HEK293 (cell line): ENCODE data around the gene ARHGDIA.

Experiments
- CTCF ChIA-PET: fragments of 350-600 bp; formaldehyde crosslinking; extraction: SDS; loops from one replicate; lab custom pipeline; 2021; ENCODE audit warnings: antibody characterized with exemption; lab: Yijun Ruan, JAX
- POLR2A ChIA-PET: fragments of 300-600 bp; formaldehyde crosslinking; extraction: SDS; loops from one replicate; lab custom pipeline; 2020; ENCODE audit warnings: antibody characterized with exemption, inconsistent platforms; lab: Yijun Ruan, JAX
- H3K27ac ChIP-seq: fragments of 200-500 bp; sonication (Bioruptor generic); 2 replicates; pipeline ENCODE4 v1.5.1; 2014; ENCODE audit warnings: low read depth, low read length, control low read depth, inconsistent platforms; ENCODE audit errors: extremely low read depth
- H3K36me3 ChIP-seq, 2 experiments: fragments of 200-500 bp in 1 of 2; sonication (Bioruptor generic) in 1 of 2; 1 replicate in 1 of 2; 2 replicates in 1 of 2; pipeline ENCODE4 v1.5.1; 2014 to 2017; ENCODE audit warnings: inconsistent platforms in 2 of 2, low read length in 2 of 2; ENCODE audit not compliant: control insufficient read depth in 2 of 2, insufficient read depth in 1 of 2
- H3K4me1 ChIP-seq: fragments of 200-500 bp; sonication (Bioruptor generic); 2 replicates; pipeline ENCODE4 v1.5.1; 2014; ENCODE audit warnings: mild to moderate bottlenecking, low read length, inconsistent platforms; ENCODE audit not compliant: control insufficient read depth, insufficient read depth
- H3K4me3 ChIP-seq: 2 replicates; pipeline ENCODE4 v1.5.1; 2011; ENCODE audit warnings: low read depth, mild to moderate bottlenecking, control low read depth, low read length, moderate library complexity
- H3K9me3 ChIP-seq: fragments of 200-500 bp; sonication (Bioruptor generic); 2 replicates; pipeline ENCODE4 v1.5.1; 2014; ENCODE audit warnings: low read depth, low read length, inconsistent platforms; ENCODE audit not compliant: control insufficient read depth, insufficient read depth
- CTCF ChIP-seq: fragments of 450-650 bp; formaldehyde crosslinking; IDR thresholded peaks from 2 replicates; pipeline ENCODE4 v1.5.1; 2016; ENCODE audit warnings: missing biosample characterization, missing genetic modification characterization
- GLIS2 ChIP-seq: fragments of 450-650 bp; formaldehyde crosslinking; IDR thresholded peaks from 2 replicates; pipeline ENCODE4 v1.5.1; 2016; ENCODE audit warnings: missing biosample characterization, missing genetic modification characterization
- HIC1 ChIP-seq: fragments of 450-650 bp; formaldehyde crosslinking; IDR thresholded peaks from 2 replicates; pipeline ENCODE4 v1.5.1; 2016; ENCODE audit warnings: missing biosample characterization, missing genetic modification characterization
- PRDM6 ChIP-seq: fragments of 450-650 bp; formaldehyde crosslinking; IDR thresholded peaks from 2 replicates; pipeline ENCODE4 v1.5.1; 2017; ENCODE audit warnings: missing biosample characterization, missing genetic modification characterization
- ZBTB8A ChIP-seq: fragments of 450-650 bp; formaldehyde crosslinking; IDR thresholded peaks from 2 replicates; pipeline ENCODE4 v1.5.1; 2016; ENCODE audit warnings: missing biosample characterization, missing genetic modification characterization
- ZFHX2 ChIP-seq: fragments of 450-650 bp; formaldehyde crosslinking; conservative IDR thresholded peaks from 2 replicates; pipeline ENCODE4 v1.5.1; 2016; ENCODE audit warnings: missing biosample characterization, missing genetic modification characterization
- ZIC2 ChIP-seq: fragments of 450-650 bp; formaldehyde crosslinking; IDR thresholded peaks from 2 replicates; pipeline ENCODE4 v1.5.1; 2016; ENCODE audit warnings: missing biosample characterization, missing genetic modification characterization
- ZNF18 ChIP-seq: fragments of 450-650 bp; formaldehyde crosslinking; IDR thresholded peaks from 2 replicates; pipeline ENCODE4 v1.5.1; 2016; ENCODE audit warnings: missing biosample characterization, missing genetic modification characterization
- ZNF19 ChIP-seq: fragments of 450-650 bp; formaldehyde crosslinking; IDR thresholded peaks from 2 replicates; pipeline ENCODE4; 2016; ENCODE audit warnings: missing biosample characterization, missing genetic modification characterization, low read depth
- ZNF26 ChIP-seq: fragments of 450-650 bp; formaldehyde crosslinking; IDR thresholded peaks from 2 replicates; pipeline ENCODE4 v1.5.1; 2016; ENCODE audit warnings: missing biosample characterization, missing genetic modification characterization
- ZNF449 ChIP-seq: fragments of 450-650 bp; formaldehyde crosslinking; IDR thresholded peaks from 2 replicates; pipeline ENCODE4 v1.5.1; 2017; ENCODE audit warnings: missing biosample characterization, mild to moderate bottlenecking, missing genetic modification characterization, moderate library complexity

ARHGDIA gene

GRCh38 chr17:81865358-81865732 lies 5.8 kb downstream of the ARHGDIA start:
- Histone ChIP-seq H3K4me1 (peaks cover 14% of the 10 kb centered on the region; the same call in 1 of the 2 replicates), H3K36me3 (peaks cover 12 to 75% of the 10 kb centered on the region in 2 experiments; a peak in 2 of 3 replicates), H3K4me3 (no peak overlapping the region), H3K27ac (peak overlapping the region; percentile 100), H3K9me3 (no peaks in the 10 kb centered on the region)
- CTCF ChIA-PET: interaction anchor here (0.6 to 1.8 kb wide), 2 partner anchors 48 to 131 kb away, joined by 3 to 4 read pairs; no protein-coding TSS in a partner anchor
- POLR2A ChIA-PET: interaction anchor here (0.7 to 2.5 kb wide), 7 partner anchors 23 to 181 kb away, joined by 3 to 14 read pairs (median 5); partner anchors contain the start of genes ALYREF, ANAPC11, ARL16 and HGS
- TF ChIP-seq ZIC2 (tag by site-specific recombination) (peak; percentile 34; the same call in 1 of the 2 replicates), ZNF449 (tag by site-specific recombination) (no peak)

GRCh38 chr17:81863833-81864768 lies 7.0 kb downstream of the ARHGDIA start:
- H3K27ac ChIP-seq: peak overlapping the region; percentile 26; the same call in 1 of the 2 replicates
- peaks cover 13% of the 10 kb centered on the region for H3K4me1 ChIP-seq
- peaks cover 12 to 70% of the 10 kb centered on the region in 2 experiments; a peak in 2 of 3 replicates for H3K36me3 ChIP-seq
- no peaks in the 10 kb centered on the region for H3K9me3 ChIP-seq
- H3K4me3 ChIP-seq: no peak overlapping the region
- ChIA-PET POLR2A (interaction anchor here (0.9 to 1.4 kb wide), 4 partner anchors 32 to 161 kb away, joined by 3 to 7 read pairs (median 5); partner anchors contain the start of genes CENPX, LRRC45 and MRPL12), CTCF (interaction anchor here (0.5 to 1.3 kb wide), 2 partner anchors 131 to 232 kb away, joined by 3 to 4 read pairs; no protein-coding TSS in a partner anchor)
- TF ChIP-seq CTCF (tag by site-specific recombination) (peak; percentile 42; the same call in 1 of the 2 replicates), ZNF26 (tag by site-specific recombination) (no peak), ZNF19 (tag by site-specific recombination) (no peak), HIC1 (tag by site-specific recombination) (peak; percentile 59), PRDM6 (no peak), ZBTB8A (tag by site-specific recombination) (peak; percentile 46), ZNF18 (no peak), ZNF449 (tag by site-specific recombination) (peak; percentile 51; the same call in 1 of the 2 replicates), ZFHX2 (no peak), GLIS2 (tag by site-specific recombination) (peak; percentile 62)
- TF ChIP-seq, all 188 proteins: peak for 5
